ENCODE measurements around the gene CELA2A.
"Not testable (repeated sequence)": the region's sequence is repeated elsewhere in the genome, so short reads cannot be mapped to it uniquely, and the experiment has no call there.

The CELA2A gene

DNA sequence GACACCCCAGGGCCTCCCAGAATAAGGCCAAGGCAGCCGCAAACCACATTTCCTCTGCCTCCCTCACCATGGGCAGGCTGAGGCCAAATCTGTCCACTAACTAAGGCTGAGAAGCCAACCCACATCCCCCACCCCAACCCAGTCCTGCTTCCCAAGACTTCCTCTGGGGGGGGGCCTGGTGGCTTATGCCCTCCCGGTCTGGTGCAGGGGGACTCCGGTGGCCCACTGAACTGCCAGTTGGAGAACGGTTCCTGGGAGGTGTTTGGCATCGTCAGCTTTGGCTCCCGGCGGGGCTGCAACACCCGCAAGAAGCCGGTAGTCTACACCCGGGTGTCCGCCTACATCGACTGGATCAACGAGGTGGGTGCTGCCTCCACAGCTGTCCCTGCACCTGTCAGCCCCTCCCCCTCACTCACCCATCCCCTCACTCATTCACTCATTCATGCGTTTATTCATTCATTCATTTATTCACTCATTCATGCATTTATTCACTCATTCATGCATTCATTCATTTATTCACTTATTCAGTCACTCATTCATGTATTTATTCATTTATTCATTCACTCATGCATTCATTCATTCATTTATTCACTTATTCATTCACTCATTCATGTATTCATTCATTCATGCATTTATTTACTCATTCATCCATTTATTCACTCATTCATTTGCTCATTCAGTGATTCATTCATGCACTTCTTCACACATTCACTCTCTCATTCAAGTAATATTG, 11.0 kb upstream of the CELA2A start:
- DNase-seq: no peak

DNA sequence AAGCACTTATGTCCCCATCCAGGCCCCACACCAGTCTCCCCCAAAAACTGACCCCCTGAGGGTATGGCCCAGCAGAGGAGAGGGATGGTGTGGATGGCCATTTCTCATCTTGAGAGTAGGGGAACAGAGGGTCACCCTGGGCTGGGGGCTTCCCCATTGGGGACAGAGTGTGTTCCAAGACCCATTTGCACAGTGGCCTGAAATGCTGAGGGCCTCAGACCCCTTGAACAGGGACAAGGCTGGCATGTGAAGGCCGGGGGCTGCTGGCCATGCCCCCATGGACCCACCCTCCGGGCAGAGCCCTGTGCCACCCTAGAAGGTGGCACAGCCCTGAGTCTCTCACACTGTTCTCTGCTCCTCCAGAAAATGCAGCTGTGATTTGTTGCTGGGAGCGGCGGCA, 10.3 kb upstream of the CELA2A start:
- no peak for DNase-seq

GRCh38 chr1:15448877-15449462, 7.6 kb upstream of the CELA2A start:
- no peak for DNase-seq

DNA sequence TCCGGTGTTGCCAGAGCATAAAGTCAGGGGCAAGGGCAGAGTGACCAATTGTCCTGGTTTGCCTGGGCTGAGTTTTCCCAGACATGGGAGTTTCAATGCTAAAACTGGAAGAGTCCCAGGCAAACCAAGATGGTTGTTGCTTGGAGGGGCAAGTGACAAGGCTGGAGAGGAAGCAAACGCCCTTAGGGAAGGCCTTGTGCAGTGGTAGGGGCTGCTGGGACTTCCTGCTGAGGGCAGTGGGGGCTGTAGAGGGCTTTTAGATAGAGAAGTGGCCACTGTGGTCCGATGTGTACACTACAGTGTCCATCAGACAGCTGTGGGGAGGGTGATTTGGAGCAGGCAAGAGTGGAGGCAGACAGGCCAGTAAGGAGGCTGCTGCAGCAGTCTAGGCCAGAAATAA, 7.0 kb upstream of the CELA2A start:
- DNase-seq: no peak

GRCh38 chr1:15451014-15451722, 5.4 kb upstream of the CELA2A start:
- DNase-seq: no peak

- DNase-seq: no peak
These were observed 4.3 kb upstream of the CELA2A start for GRCh38 chr1:15452216-15452615.

- no peak for DNase-seq
These were observed 3.5 kb upstream of the CELA2A start for GRCh38 chr1:15452866-15453571.

DNA sequence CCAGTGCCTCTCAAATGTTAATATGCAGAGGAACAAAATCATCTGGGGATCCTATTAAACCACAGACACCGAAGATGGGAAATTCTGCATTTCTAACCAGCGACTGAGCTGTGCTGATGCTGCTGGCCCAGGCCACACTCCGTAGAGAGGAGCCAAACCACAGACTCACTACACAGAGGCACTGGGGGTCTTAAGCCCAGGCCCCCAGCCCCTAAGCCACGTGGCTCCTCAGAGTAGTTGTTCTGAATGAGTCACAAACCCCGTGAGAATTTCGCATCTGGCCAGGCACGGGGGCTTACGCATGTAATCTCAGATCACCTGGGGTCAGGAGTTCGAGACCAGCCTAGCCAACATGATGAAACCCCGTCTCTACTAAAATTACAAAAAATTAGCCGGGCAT, 2.8 kb upstream of the CELA2A start:
- DNase-seq: no peak

DNA sequence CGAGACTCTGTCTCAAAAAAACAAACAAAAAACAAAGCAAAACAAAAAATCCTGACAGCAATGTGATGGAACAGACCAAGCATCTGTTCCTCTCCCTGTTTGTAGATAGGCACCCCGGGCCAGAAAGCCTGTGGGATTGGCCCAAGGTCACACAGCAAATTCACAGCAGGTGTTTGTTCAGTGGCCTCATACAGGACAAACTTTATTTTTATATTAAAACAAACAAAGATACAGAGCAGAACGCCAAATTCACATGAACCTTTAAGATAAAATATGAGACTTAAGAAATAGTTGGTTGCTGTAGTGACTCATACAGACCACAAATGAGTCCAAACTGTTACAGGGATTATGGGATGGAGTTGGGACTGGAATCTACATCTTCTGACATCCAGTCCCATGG, 2.3 kb upstream of the CELA2A start:
- DNase-seq: no peak

- DNase-seq: no peak
These were observed 1.0 kb upstream of the CELA2A start for GRCh38 chr1:15455522-15455921.

GRCh38 chr1:15457585-15457984, 1.1 kb downstream of the CELA2A start:
- no peak for DNase-seq

DNA sequence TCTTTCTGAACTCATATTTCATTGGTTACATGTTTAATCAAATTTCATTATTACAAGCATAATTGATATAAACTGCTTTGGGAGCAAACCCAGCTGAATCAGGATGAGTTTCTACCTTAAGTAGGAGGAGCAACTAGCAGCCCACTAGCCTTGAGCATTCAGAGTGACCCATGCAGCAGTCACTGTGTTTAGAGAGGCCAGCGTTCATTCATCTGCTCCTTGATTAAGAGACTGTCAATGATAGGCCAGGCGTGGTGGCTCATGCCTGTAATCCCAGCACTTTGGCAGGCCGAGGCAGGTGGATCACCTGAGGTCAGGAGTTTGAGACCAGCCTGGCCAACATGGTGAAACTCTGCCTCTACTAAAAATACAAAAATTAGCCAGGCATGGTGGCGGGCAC, 1.9 kb downstream of the CELA2A start:
- not testable (repeated sequence) for DNase-seq

- DNase-seq: no peak
These were observed 3.5 kb downstream of the CELA2A start for GRCh38 chr1:15459771-15460707.

GRCh38 chr1:15460708-15461095, 4.2 kb downstream of the CELA2A start:
- no peak for DNase-seq

DNA sequence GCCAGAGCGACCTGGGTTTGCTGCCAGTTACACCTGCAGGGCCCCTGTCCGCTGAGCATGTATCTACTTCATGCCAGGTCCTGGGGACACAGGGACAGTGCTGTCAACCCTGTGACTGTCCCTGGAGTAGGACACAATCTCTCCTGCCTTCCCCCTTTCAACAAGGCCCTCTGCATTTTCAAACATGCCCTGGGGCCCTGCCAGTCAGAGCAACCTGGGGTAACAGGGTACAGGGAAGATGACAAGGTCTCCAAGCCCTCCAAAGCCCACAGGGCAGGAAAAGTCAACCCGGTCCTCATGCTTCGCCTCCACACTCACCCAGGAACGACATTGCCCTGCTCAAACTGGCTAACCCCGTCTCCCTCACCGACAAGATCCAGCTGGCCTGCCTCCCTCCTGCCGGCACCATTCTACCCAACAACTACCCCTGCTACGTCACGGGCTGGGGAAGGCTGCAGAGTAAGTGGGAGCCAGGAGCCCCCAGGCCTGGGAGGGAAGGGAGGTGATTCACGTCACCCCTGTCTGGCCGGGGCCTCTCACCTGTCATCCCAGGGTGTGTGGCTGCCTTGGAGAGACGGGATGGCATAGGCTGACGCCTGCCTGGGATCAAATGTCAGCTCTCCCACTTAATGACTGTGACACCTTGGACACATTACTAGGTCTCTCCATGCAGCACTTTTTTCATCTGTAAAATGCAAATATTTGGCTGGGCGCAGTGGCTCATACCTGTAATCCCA, 6.7 kb downstream of the CELA2A start:
- not testable (repeated sequence) for DNase-seq

- not testable (repeated sequence) for DNase-seq
These were observed 7.4 kb downstream of the CELA2A start for GRCh38 chr1:15463926-15464322.

- no peak for DNase-seq
These were observed 9.1 kb downstream of the CELA2A start for GRCh38 chr1:15465674-15466073.

- DNase-seq: not testable (repeated sequence)
These were observed 10.6 kb downstream of the CELA2A start for GRCh38 chr1:15466955-15467625.

- no peak for DNase-seq
These were observed 11.6 kb downstream of the CELA2A start for GRCh38 chr1:15468145-15468544.

DNA sequence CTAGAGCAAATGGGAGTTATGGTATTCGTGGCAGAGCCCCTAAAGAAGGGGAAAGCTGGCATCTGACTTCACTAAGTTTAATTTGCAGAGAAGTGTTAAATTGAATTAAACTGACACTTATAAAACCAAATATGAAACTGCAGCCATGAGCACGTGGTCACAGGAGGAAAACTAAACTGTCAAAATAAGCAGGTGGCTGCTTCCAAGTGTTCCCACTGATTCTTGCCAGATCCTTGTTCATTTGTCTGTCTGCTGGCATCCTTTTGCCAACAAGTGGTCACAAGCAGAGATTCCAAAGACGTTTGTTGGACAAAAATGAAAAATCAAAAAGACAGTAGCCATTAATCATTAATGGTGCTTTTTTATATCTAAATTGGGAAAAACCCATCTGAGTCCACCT, 12.8 kb downstream of the CELA2A start:
- DNase-seq: no peak

- not testable (repeated sequence) for DNase-seq
These were observed 13.4 kb downstream of the CELA2A start for GRCh38 chr1:15469821-15470448.
